Mucosa of descending colon (tissue), 3 donors: Measurements from ENCODE around the gene ITGA11. TPM values are rescaled to one million over a fixed set of nuclear protein-coding genes. Genes with fewer than 3 reads are reported as not detected.

ENCODE experiments used
- ATAC-seq: fragments of 200-7000 bp; cut with Tn5 transposase; one replicate; pipeline ENCODE4 v1.9.1; 2020; ENCODE audit warnings: mild to moderate bottlenecking, moderate library complexity
- DNase-seq, 3 donors: peaks; one replicate each; pipeline ENCODE4 v3.0.0-alpha.2; 2020
- H3K36me3 ChIP-seq: fragments of 200-600 bp; one replicate; pipeline ENCODE4 v1.8.0; 2021; ENCODE audit warnings: low read depth, mild to moderate bottlenecking
- H3K4me1 ChIP-seq: fragments of 200-600 bp; one replicate; pipeline ENCODE4 v1.8.0; 2021; ENCODE audit warnings: low read depth, mild to moderate bottlenecking
- H3K4me3 ChIP-seq: fragments of 200-600 bp; one replicate; pipeline ENCODE4 v1.8.0; 2021; ENCODE audit warnings: mild to moderate bottlenecking
- H3K9me3 ChIP-seq: fragments of 200-600 bp; one replicate; pipeline ENCODE4 v1.8.0; 2021; ENCODE audit warnings: mild to moderate bottlenecking
- intact Hi-C, 2 donors: fragments of 100-400 bp; cut with DNase I in 1 of 2; cut with micrococcal nuclease in 1 of 2; formaldehyde crosslinking; loops; one replicate each; pipeline versions ENCODE4 v1.11.0 to v1.11.1; 2022; cut with DNase I, micrococcal nuclease
- total RNA-seq, 3 donors: library from RNA; stranded (reverse); fragmentation: NEBNext Ultra II Directional in 2 of 3; extraction: Animal tissue kit (Norgen Biotek cat#: 25700) in 2 of 3; gene quantifications; one replicate each; pipeline versions ENCODE4 v1.2.1 to v1.2.4, GENCODE V29; 2021 to 2023
- TF ChIP-seq, protein P1 (sequence below): fragments of 200-600 bp; IDR thresholded peaks from one replicate; pipeline ENCODE4 v1.8.0; 2022; ENCODE audit warnings: antibody characterized with exemption, mild to moderate bottlenecking
- donor health status: DM: no; HTN: no; CAD: no; lungs with moderate emphysema.
- donor health status: DM: no; HTN: no; CAD: no.
- donor health status: DM: no; HTN: yes; CAD: no.

The ITGA11 gene
- total RNA-seq, 3 donors from 2014 or later: 1.8 to 2.4 (median 2.1) TPM

GRCh38 chr15:68279779-68280753 lies 151.9 kb downstream of the ITGA11 start:
- Histone ChIP-seq H3K4me1 (peaks cover 33% of the 10 kb centered on the region), H3K9me3 (no peaks in the 10 kb centered on the region), H3K36me3 (no peaks in the 10 kb centered on the region), H3K4me3 (no peak overlapping the region)
- no peak for ATAC-seq
- intact Hi-C loops: no loop called here
- TF ChIP-seq, protein P1, sequence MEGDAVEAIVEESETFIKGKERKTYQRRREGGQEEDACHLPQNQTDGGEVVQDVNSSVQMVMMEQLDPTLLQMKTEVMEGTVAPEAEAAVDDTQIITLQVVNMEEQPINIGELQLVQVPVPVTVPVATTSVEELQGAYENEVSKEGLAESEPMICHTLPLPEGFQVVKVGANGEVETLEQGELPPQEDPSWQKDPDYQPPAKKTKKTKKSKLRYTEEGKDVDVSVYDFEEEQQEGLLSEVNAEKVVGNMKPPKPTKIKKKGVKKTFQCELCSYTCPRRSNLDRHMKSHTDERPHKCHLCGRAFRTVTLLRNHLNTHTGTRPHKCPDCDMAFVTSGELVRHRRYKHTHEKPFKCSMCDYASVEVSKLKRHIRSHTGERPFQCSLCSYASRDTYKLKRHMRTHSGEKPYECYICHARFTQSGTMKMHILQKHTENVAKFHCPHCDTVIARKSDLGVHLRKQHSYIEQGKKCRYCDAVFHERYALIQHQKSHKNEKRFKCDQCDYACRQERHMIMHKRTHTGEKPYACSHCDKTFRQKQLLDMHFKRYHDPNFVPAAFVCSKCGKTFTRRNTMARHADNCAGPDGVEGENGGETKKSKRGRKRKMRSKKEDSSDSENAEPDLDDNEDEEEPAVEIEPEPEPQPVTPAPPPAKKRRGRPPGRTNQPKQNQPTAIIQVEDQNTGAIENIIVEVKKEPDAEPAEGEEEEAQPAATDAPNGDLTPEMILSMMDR: no peak
- DNase-seq: no peak

DNA sequence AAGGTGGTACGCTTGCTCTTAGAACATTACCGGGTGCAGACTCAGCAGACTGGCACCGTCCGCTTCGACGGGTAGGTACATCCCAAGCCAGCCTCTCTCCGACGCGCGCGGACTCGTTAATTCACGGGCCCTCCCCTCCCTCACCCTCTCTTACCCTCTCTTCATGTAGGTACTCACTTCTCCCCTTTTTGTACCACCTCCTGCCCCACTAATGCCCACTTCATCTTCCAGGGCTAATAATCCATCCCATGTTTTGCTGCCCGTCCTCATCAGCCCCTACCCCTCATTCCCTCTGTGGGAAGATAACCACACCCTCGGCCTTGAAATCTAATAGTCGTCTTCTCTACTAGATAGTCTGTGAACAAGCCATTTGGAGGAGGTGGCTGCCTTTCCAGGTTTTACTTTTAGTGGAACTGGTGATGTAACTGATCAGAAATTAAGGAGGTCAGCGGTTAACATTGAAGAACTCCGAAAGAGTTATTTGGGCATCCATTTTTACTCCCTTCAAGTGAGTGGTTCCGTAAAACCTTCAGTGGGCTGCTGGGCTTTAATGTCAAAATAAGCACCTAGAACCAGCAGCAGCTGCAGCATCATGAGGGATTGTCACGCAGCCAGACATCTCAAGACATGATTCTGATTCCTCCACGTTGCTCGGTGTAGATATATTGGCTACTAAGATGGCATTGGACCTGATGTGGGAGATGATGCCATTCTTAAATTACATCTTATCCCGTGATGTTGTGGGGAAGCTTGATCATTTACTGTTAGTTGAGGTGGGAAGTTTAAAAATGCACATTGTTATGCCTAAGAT lies 153.2 kb downstream of the ITGA11 start:
- TF ChIP-seq, protein P1: no peak
- H3K4me1 ChIP-seq: peaks cover 33% of the 10 kb centered on the region
- intact Hi-C loops: no loop called here
- peak in 1 of 3 donors; percentile 41 for DNase-seq
- peak; percentile 5 for ATAC-seq
- peak overlapping the region; percentile 94 for H3K4me3 ChIP-seq
- no peaks in the 10 kb centered on the region for H3K9me3 ChIP-seq
- no peaks in the 10 kb centered on the region for H3K36me3 ChIP-seq

- intact Hi-C loops: no loop called here
- DNase-seq: peak in 1 of 3 donors; percentile 66
- H3K4me1 ChIP-seq: peaks cover 33% of the 10 kb centered on the region
- TF ChIP-seq, protein P1: peak; percentile 23
- no peaks in the 10 kb centered on the region for H3K9me3 ChIP-seq
- H3K36me3 ChIP-seq: no peaks in the 10 kb centered on the region
- peak overlapping the region; percentile 94 for H3K4me3 ChIP-seq
- ATAC-seq: no peak
Observed at GRCh38 chr15:68278345-68278594, 153.7 kb downstream of the ITGA11 start.

GRCh38 chr15:68277603-68278344 lies 154.2 kb downstream of the ITGA11 start, which contains the start of gene FEM1B:
Gene FEM1B (plus strand): TSS chr15:68277745. CDS start chr15:68278418, 673 bp downstream.
- intact Hi-C loops: no loop called here
- TF ChIP-seq, protein P1: no peak
- Histone ChIP-seq H3K9me3 (no peaks in the 10 kb centered on the region), H3K4me3 (peak within 1 kb of the TSS; percentile 94), H3K36me3 (no peaks in the 10 kb centered on the region), H3K4me1 (peaks cover 33% of the 10 kb centered on the region)
- DNase-seq: peak; percentile 90 to 95 (median 94)
- peak; percentile 94 for ATAC-seq

GRCh38 chr15:68277131-68277602 lies 154.8 kb downstream of the ITGA11 start:
- no peaks in the 10 kb centered on the region for H3K9me3 ChIP-seq
- DNase-seq: peak in 1 of 3 donors; percentile 51
- intact Hi-C loops: no loop called here
- no peaks in the 10 kb centered on the region for H3K36me3 ChIP-seq
- H3K4me3 ChIP-seq: peak overlapping the region; percentile 94
- ATAC-seq: peak; percentile 22
- TF ChIP-seq, protein P1: no peak
- peaks cover 32% of the 10 kb centered on the region for H3K4me1 ChIP-seq
